Mesendoderm (in vitro differentiated cells): ENCODE results near the gene H2AZ1. TPM values are rescaled to one million over a fixed set of nuclear protein-coding genes. Genes with fewer than 3 reads are reported as not detected.
A peak's percentile ranks its signal among the peaks of the same experiment; 100 is the strongest.

Experiments used
- DNase-seq: peaks from one replicate; pipeline ENCODE4 v3.0.0; 2013
- H2AK5ac ChIP-seq: 2 replicates; pipeline ENCODE4 v1.6.1; 2013; ENCODE audit warnings: low read length, inconsistent platforms
- H2BK120ac ChIP-seq: 2 replicates; pipeline ENCODE4 v1.6.1; 2013; ENCODE audit warnings: low read depth, mild to moderate bottlenecking, low read length, moderate library complexity, mixed read lengths
- H2BK15ac ChIP-seq: replicated peaks from 2 replicates; pipeline ENCODE4 v1.6.1; 2013; ENCODE audit warnings: low read depth, mild to moderate bottlenecking, moderate library complexity
- H2BK5ac ChIP-seq: 2 replicates; pipeline ENCODE4 v1.6.1; 2013; ENCODE audit warnings: low read length, inconsistent platforms
- H3K18ac ChIP-seq: 2 replicates; pipeline ENCODE4 v1.6.1; 2013; ENCODE audit warnings: mild to moderate bottlenecking, low read length, mixed read lengths
- H3K23ac ChIP-seq: one replicate; pipeline ENCODE4 v1.6.1; 2013; ENCODE audit warnings: low read length
- H3K27ac ChIP-seq: 2 replicates; pipeline ENCODE4 v1.5.1; 2013; ENCODE audit warnings: low read depth, mild to moderate bottlenecking, inconsistent platforms, low read length, moderate library complexity
- H3K27me3 ChIP-seq: 2 replicates; pipeline ENCODE4 v1.6.1; 2013; ENCODE audit warnings: low read length, control low read depth, mild to moderate bottlenecking, inconsistent platforms; ENCODE audit not compliant: insufficient read depth, poor library complexity
- H3K36me3 ChIP-seq: 2 replicates; pipeline ENCODE4 v1.6.1; 2013; ENCODE audit warnings: low read length, inconsistent platforms; ENCODE audit not compliant: control insufficient read depth, insufficient read depth
- H3K4ac ChIP-seq: one replicate; pipeline ENCODE4 v1.6.1; 2013; ENCODE audit warnings: low read depth, mild to moderate bottlenecking, low read length, moderate library complexity
- H3K4me1 ChIP-seq: 2 replicates; pipeline ENCODE4 v1.6.1; 2013; ENCODE audit warnings: low read depth, low read length, inconsistent platforms; ENCODE audit not compliant: control insufficient read depth
- H3K4me2 ChIP-seq: 2 replicates; pipeline ENCODE4 v1.6.1; 2013; ENCODE audit warnings: low read length
- H3K4me3 ChIP-seq: 2 replicates; pipeline ENCODE4 v1.5.1; 2013; ENCODE audit warnings: mild to moderate bottlenecking, low read length
- H3K56ac ChIP-seq: one replicate; pipeline ENCODE4 v1.6.1; 2013; ENCODE audit warnings: low read length
- H3K79me1 ChIP-seq: 2 replicates; pipeline ENCODE4 v1.6.1; 2013; ENCODE audit warnings: low read length, inconsistent platforms
- H3K79me2 ChIP-seq: 2 replicates; pipeline ENCODE4 v1.6.1; 2013; ENCODE audit warnings: mild to moderate bottlenecking, low read length; ENCODE audit not compliant: control insufficient read depth, insufficient read depth
- H3K9ac ChIP-seq: 2 replicates; pipeline ENCODE4 v1.6.1; 2013; ENCODE audit warnings: low read length, inconsistent platforms
- H4K5ac ChIP-seq: one replicate; pipeline ENCODE4 v1.6.1; 2013; ENCODE audit warnings: low read length
- H4K8ac ChIP-seq: one replicate; pipeline ENCODE4 v1.6.1; 2013; ENCODE audit warnings: low read depth, mild to moderate bottlenecking, control low read depth, low read length, moderate library complexity
- WGBS: extraction: QIAGEN DNeasy Blood & Tissue Kit; methylation state at CpG from one replicate; pipeline ENCODE4 v1.1.7; 2013; ENCODE audit warnings: low lambda C conversion rate, missing lambda C conversion rate; ENCODE audit not compliant: insufficient coverage; ENCODE audit errors: extremely low coverage; 5-methylcytosine and 5-hydroxymethylcytosine counted together
- polyA plus RNA-seq, 2 experiments: library from polyadenylated mRNA; stranded (reverse); fragments of 200-250 nt; gene quantifications; one replicate each; pipeline ENCODE4 v1.2.3, GENCODE V29; 2013

H2AZ1 gene
- polyA plus RNA-seq (2013, experiment 1 of 2) = 926 TPM
- 905 TPM for polyA plus RNA-seq (2013, experiment 2 of 2)

DNA sequence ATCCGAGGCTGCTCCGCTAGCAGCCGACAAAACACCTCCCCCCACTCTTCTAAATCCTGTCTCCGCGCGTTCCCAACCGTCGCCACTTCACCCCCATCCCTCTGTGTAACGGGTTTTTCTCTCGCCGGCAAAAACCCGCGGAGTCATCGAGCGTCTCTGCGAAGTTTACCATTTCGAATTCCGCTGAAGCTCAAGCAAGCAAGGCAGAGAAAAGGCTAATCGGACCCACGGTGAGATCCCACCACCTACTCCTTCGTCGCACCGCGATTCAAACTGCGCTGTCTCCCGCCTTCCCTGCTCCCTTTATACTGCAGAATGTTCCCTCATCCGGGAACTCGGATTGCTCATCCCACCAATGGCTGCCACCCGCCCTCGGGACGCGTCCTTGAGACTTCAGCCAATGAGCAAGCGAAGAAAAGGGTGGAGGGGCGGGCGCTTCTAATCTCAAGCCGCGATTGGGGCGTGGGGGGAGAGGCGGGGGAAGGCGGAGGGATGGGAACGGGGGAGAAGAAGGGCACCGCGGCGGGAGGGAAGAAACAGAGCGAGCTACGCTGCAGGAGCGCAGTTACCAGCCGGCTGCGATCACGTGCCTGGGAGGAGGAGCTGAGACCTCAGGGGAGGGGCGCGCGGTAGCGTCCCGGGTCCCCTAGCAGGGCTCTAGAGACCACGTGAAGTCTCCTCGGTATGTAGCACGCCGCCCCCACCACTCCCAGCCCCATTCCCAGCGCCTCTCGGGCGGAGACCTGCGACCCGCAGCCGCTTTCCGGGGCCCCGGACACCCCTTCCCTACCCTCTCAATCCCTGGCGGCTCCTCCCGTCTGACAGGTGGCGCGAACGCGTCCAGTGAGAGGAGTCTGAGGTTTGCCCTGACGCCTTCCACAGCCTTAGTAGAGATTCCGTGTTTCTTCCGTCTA lies at the start of gene H2AZ1:
TSS of gene H2AZ1 (minus strand) at position 277 of the 914 bp plus-strand sequence. CDS start at position 172, 105 bp downstream.
- H2BK5ac ChIP-seq = peak within 1 kb of the TSS; percentile 96
- H2AK5ac ChIP-seq = peak within 1 kb of the TSS; percentile 75
- H3K4me1 ChIP-seq = peaks cover 2% of the 10 kb centered on the region
- H4K5ac ChIP-seq = no peak within 1 kb of the TSS
- H3K27me3 ChIP-seq = peaks cover 2% of the 10 kb centered on the region
- H3K56ac ChIP-seq = peak within 1 kb of the TSS; percentile 97
- H3K9ac ChIP-seq = peak within 1 kb of the TSS; percentile 100
- H3K27ac ChIP-seq = peak within 1 kb of the TSS; percentile 100
- peak; percentile 100 for DNase-seq
- H3K79me1 ChIP-seq = no peaks in the 10 kb centered on the region
- peak within 1 kb of the TSS; percentile 80 for H3K23ac ChIP-seq
- H3K18ac ChIP-seq = peak within 1 kb of the TSS; percentile 96
- H3K4ac ChIP-seq = peak within 1 kb of the TSS; percentile 97
- H3K4me2 ChIP-seq = peak within 1 kb of the TSS; percentile 88
- H2BK120ac ChIP-seq = no peak within 1 kb of the TSS
- peaks cover 22% of the 10 kb centered on the region for H3K79me2 ChIP-seq
- no CpG with 5 or more reads among the region's 76 CpGs for WGBS
- peaks cover 4% of the 10 kb centered on the region for H3K36me3 ChIP-seq
- no peak within 1 kb of the TSS for H2BK15ac ChIP-seq
- H3K4me3 ChIP-seq = peak within 1 kb of the TSS; percentile 99
- H4K8ac ChIP-seq = no peak within 1 kb of the TSS

DNA sequence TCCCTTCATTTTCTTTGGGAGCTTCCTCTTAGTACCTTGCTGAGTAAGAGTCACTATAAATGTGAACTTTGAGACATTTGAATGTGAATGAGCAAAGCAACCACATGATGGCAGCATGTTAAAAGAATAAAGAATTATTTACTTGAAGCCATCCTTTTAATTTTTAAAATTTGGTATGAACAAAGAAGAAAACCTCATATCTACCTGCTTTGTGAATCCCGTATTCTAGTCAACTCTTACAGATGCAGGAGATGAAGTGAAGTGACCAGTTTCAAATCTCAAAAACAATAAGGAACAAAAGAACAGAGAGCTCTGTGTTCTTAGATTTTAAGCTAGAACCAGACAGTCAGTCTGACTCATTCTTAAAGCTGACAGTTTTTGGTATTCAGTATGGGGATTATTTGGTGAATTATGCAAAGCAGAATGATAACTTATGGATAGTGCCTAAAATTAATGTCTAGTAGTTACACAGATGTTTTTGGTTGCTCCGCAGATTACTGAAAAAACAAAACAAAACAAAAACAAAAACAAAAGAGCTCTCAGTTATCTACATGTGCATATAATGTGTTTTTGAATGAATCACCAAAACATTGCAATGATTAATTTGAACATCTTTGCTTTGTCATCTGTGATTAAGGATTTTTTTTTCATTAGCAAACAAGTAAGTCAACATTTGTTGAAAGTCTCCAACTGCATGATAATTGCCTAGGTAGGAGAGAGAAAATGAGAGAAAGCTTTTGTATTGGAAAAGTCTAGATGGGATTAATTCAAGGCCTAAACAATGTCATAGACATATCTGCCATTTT lies 48.2 kb upstream of the H2AZ1 start:
- WGBS = no CpG with 5 or more reads among the region's 2 CpGs
- no peak overlapping the region for H2BK15ac ChIP-seq
- H3K23ac ChIP-seq = no peak overlapping the region
- no peak overlapping the region for H2AK5ac ChIP-seq
- H3K79me1 ChIP-seq = no peaks in the 10 kb centered on the region
- H3K4ac ChIP-seq = no peak overlapping the region
- peak; percentile 33 for DNase-seq
- no peak overlapping the region for H3K56ac ChIP-seq
- no peak overlapping the region for H2BK5ac ChIP-seq
- H3K4me2 ChIP-seq = no peak overlapping the region
- no peak overlapping the region for H4K8ac ChIP-seq
- no peak overlapping the region for H3K27ac ChIP-seq
- H3K9ac ChIP-seq = no peak overlapping the region
- no peak overlapping the region for H3K18ac ChIP-seq
- H3K4me3 ChIP-seq = no peak overlapping the region
- H3K79me2 ChIP-seq = no peaks in the 10 kb centered on the region
- H3K36me3 ChIP-seq = no peaks in the 10 kb centered on the region
- no peak overlapping the region for H2BK120ac ChIP-seq
- no peaks in the 10 kb centered on the region for H3K27me3 ChIP-seq
- H4K5ac ChIP-seq = no peak overlapping the region
- H3K4me1 ChIP-seq = no peaks in the 10 kb centered on the region

DNA sequence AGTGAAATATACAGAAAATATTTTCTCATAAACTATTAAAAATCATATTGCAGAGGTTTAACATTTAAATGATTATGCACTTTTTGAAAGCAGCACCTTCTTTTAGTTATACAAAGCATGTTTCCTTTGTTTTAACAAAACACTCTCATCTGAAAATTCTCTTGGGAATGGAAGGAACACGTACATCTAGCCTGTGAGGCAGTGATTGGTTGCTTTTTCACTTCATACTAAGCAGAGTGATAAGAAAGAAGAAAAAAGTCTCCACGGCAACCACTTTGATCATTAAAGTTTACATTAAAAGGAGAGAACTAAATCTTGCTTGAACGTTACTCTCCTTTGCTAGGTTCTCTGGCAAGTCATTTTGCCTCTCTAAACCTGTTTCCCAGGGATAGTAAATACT lies 41.7 kb upstream of the H2AZ1 start:
- no CpG with 5 or more reads among the region's 3 CpGs for WGBS
- H3K4me1 ChIP-seq = no peaks in the 10 kb centered on the region
- H3K18ac ChIP-seq = no peak overlapping the region
- DNase-seq = no peak
- H3K27ac ChIP-seq = no peak overlapping the region
- H3K27me3 ChIP-seq = no peaks in the 10 kb centered on the region
- H3K79me2 ChIP-seq = no peaks in the 10 kb centered on the region
- no peak overlapping the region for H2BK120ac ChIP-seq
- no peak overlapping the region for H4K5ac ChIP-seq
- H3K23ac ChIP-seq = no peak overlapping the region
- H4K8ac ChIP-seq = no peak overlapping the region
- no peak overlapping the region for H3K4me2 ChIP-seq
- H2BK15ac ChIP-seq = no peak overlapping the region
- no peak overlapping the region for H3K4ac ChIP-seq
- H3K36me3 ChIP-seq = no peaks in the 10 kb centered on the region
- no peak overlapping the region for H2BK5ac ChIP-seq
- no peaks in the 10 kb centered on the region for H3K79me1 ChIP-seq
- no peak overlapping the region for H3K56ac ChIP-seq
- H3K4me3 ChIP-seq = no peak overlapping the region
- H2AK5ac ChIP-seq = no peak overlapping the region
- no peak overlapping the region for H3K9ac ChIP-seq

DNA sequence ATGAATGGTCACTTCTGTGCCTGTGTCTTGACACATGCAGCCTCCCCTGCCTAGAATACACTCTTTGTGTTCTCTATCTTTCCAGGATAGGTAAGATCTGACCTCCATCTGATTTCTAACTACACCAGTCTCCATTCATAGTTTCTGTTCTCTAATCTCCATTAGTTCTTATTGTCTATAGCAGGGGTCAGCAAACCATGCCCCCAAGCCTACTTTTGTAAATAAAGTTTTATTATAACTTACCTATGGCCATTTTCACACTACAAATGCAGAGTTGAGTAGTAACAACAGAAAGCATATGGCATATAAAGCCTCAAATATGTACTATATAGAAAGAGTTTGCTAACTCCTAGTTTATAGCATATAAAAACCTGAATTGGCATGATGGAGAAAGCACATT lies 37.6 kb upstream of the H2AZ1 start:
- no peaks in the 10 kb centered on the region for H3K36me3 ChIP-seq
- H3K4ac ChIP-seq = no peak overlapping the region
- no peak overlapping the region for H4K8ac ChIP-seq
- H3K4me2 ChIP-seq = no peak overlapping the region
- no peak overlapping the region for H2AK5ac ChIP-seq
- H3K4me1 ChIP-seq = no peaks in the 10 kb centered on the region
- no peak overlapping the region for H2BK5ac ChIP-seq
- no peak overlapping the region for H2BK120ac ChIP-seq
- no peak overlapping the region for H3K27ac ChIP-seq
- no peak overlapping the region for H3K56ac ChIP-seq
- no peaks in the 10 kb centered on the region for H3K79me1 ChIP-seq
- H3K27me3 ChIP-seq = no peaks in the 10 kb centered on the region
- no peak overlapping the region for H3K18ac ChIP-seq
- no peak overlapping the region for H3K23ac ChIP-seq
- DNase-seq = no peak
- H3K9ac ChIP-seq = no peak overlapping the region
- H4K5ac ChIP-seq = no peak overlapping the region
- no peak overlapping the region for H3K4me3 ChIP-seq
- H2BK15ac ChIP-seq = no peak overlapping the region
- no peaks in the 10 kb centered on the region for H3K79me2 ChIP-seq

DNA sequence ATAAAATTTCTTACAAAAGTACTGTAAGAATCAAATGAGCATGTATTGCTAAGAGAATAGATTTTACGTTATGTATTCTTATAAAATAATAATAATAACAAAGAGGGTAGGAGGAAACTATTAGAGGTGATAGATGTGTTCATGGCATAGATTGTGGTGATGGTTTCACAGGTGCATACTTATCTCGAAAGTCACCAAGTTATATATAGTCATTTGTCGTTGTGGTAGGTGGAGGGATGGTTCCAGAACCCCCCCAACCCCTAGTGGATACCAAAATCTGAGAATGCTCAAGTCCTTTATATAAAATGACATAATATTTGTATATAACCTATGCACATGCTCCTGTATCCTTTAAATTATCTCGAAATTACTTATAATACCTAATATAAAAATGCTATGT lies 36.7 kb upstream of the H2AZ1 start:
- Histone ChIP-seq H3K4me3 (no peak overlapping the region), H3K79me1 (no peaks in the 10 kb centered on the region), H3K27me3 (no peaks in the 10 kb centered on the region), H4K5ac (no peak overlapping the region), H3K4me2 (no peak overlapping the region), H4K8ac (no peak overlapping the region), H3K27ac (no peak overlapping the region), H3K23ac (no peak overlapping the region), H2BK120ac (no peak overlapping the region), H3K4ac (no peak overlapping the region), H3K4me1 (no peaks in the 10 kb centered on the region), H3K9ac (no peak overlapping the region), H2AK5ac (no peak overlapping the region), H3K56ac (no peak overlapping the region), H2BK15ac (no peak overlapping the region), H3K36me3 (no peaks in the 10 kb centered on the region), H2BK5ac (no peak overlapping the region), H3K18ac (no peak overlapping the region), H3K79me2 (no peaks in the 10 kb centered on the region)
- no CpG with 5 or more reads among the region's 4 CpGs for WGBS
- no peak for DNase-seq
